HepG2 (cell line): ENCODE measurements around the gene STIP1. TPM values are rescaled to one million over a fixed set of nuclear protein-coding genes. Genes with fewer than 3 reads are reported as not detected.

Experiments
- ARNTL ChIP-seq: sonication (generic); formaldehyde crosslinking; IDR thresholded peaks from 2 replicates; pipeline ENCODE4 v1.4.0; 2020; ENCODE audit warnings: mild to moderate bottlenecking, missing genetic modification reagents
- CEBPB ChIP-seq: IDR thresholded peaks from 2 replicates; pipeline ENCODE4 v1.6.1; 2011; ENCODE audit warnings: low read depth, low read length, improper control_type of control experiment, borderline replicate concordance
- ELF3 ChIP-seq: IDR thresholded peaks from 2 replicates; pipeline ENCODE4 v1.6.1; 2016; ENCODE audit warnings: missing genetic modification reagents, missing compliant biosample characterization
- GABPB1 ChIP-seq: IDR thresholded peaks from 2 replicates; pipeline ENCODE4 v1.6.1; 2016; ENCODE audit warnings: mild to moderate bottlenecking, missing genetic modification reagents, moderate library complexity, missing compliant biosample characterization
- KLF12 ChIP-seq: sonication (generic); formaldehyde crosslinking; IDR thresholded peaks from 2 replicates; pipeline ENCODE4 v1.4.0; 2020; ENCODE audit warnings: missing genetic modification reagents, borderline replicate concordance
- MXI1 ChIP-seq: IDR thresholded peaks from 3 replicates; pipeline ENCODE4 v1.6.1; 2012; ENCODE audit warnings: low read depth, low read length, inconsistent platforms, borderline replicate concordance
- NFYB ChIP-seq: sonication (generic); formaldehyde crosslinking; IDR thresholded peaks from 2 replicates; pipeline ENCODE4 v1.4.0; 2020; ENCODE audit warnings: missing genetic modification reagents
- RFXAP ChIP-seq: sonication (generic); formaldehyde crosslinking; IDR thresholded peaks from 2 replicates; pipeline ENCODE4 v1.4.0; 2020; ENCODE audit warnings: missing genetic modification reagents, borderline replicate concordance
- SMAD9 ChIP-seq: sonication (generic); formaldehyde crosslinking; IDR thresholded peaks from 2 replicates; pipeline ENCODE4 v1.5.1; 2020; ENCODE audit warnings: mild to moderate bottlenecking, missing genetic modification reagents
- SRF ChIP-seq: IDR thresholded peaks from 2 replicates; pipeline ENCODE4 v1.6.1; 2011; ENCODE audit warnings: mild to moderate bottlenecking, low read depth, low read length, moderate library complexity
- TAF1 ChIP-seq: sonication (generic); formaldehyde crosslinking; IDR thresholded peaks from 2 replicates; pipeline ENCODE4 v1.4.0; 2020; ENCODE audit warnings: missing genetic modification reagents
- TEAD3 ChIP-seq: optimal IDR thresholded peaks from 2 replicates; pipeline ENCODE3; 2016; ENCODE audit warnings: borderline replicate concordance
- ZNF557 ChIP-seq: sonication (generic); formaldehyde crosslinking; IDR thresholded peaks from 2 replicates; pipeline ENCODE4 v1.4.0; 2020; ENCODE audit warnings: missing genetic modification reagents
- polyA plus RNA-seq, 8 experiments: library from polyadenylated mRNA; depleted of rRNA in 3 of 8; stranded (reverse) in 7 of 8; unstranded in 1 of 8; fragments of >200 nt; fragmentation: Illumina TruSeq in 4 of 8; extraction: Trizol in 4 of 8; gene quantifications; 2 replicates each; pipeline versions ENCODE4 v1.2.1 to v1.2.3, GENCODE V29; 2011 to 2016; ENCODE audit warnings: low read depth in 4 of 8, missing spikeins in 1 of 8, mixed read lengths in 1 of 8; ENCODE audit not compliant: insufficient read depth in 1 of 8
- total RNA-seq, 5 experiments: library from RNA; depleted of rRNA; stranded (reverse); fragments of >200 nt; fragmentation: Illumina TruSeq; extraction: Trizol; gene quantifications; 2 replicates each; pipeline ENCODE4 v1.2.3, GENCODE V29; 2016; ENCODE audit warnings: low read depth in 1 of 5
- TF ChIP-seq, protein P1 (sequence below): sonication (generic); formaldehyde crosslinking; IDR thresholded peaks from 2 replicates; pipeline ENCODE4 v1.4.0; 2020; ENCODE audit warnings: mild to moderate bottlenecking, missing genetic modification reagents
- TF ChIP-seq, protein P2 (sequence below): sonication (generic); formaldehyde crosslinking; conservative IDR thresholded peaks from 2 replicates; pipeline ENCODE4 v1.8.0; 2022; ENCODE audit warnings: low read depth, missing genetic modification reagents
- TF ChIP-seq, protein P3 (sequence below): sonication (generic); formaldehyde crosslinking; IDR thresholded peaks from 2 replicates; pipeline ENCODE4 v1.4.0; 2020; ENCODE audit warnings: mild to moderate bottlenecking, missing genetic modification reagents
- TF ChIP-seq, protein P4 (sequence below): IDR thresholded peaks from 2 replicates; pipeline ENCODE4 v1.6.1; 2016; ENCODE audit warnings: mild to moderate bottlenecking, missing biosample characterization, missing genetic modification reagents
- TF ChIP-seq, protein P5 (sequence below): sonication (generic); formaldehyde crosslinking; IDR thresholded peaks from 2 replicates; pipeline ENCODE4 v1.8.0; 2023; ENCODE audit warnings: mild to moderate bottlenecking, missing genetic modification reagents
- TF ChIP-seq, protein P6 (sequence below): sonication (generic); formaldehyde crosslinking; IDR thresholded peaks from 2 replicates; pipeline ENCODE4 v1.8.0; 2022; ENCODE audit warnings: mild to moderate bottlenecking, missing genetic modification reagents, moderate library complexity
- TF ChIP-seq, protein P7 (sequence below): sonication (generic); formaldehyde crosslinking; IDR thresholded peaks from 2 replicates; pipeline ENCODE4 v1.8.1; 2023; ENCODE audit warnings: mild to moderate bottlenecking, missing genetic modification reagents

The STIP1 gene
- total and polyA plus RNA-seq, 2 of the 13 experiments (the other 11 are each of a cell fraction or from before 2014, with no cell fraction given), result 81.1 to 217 TPM

DNA sequence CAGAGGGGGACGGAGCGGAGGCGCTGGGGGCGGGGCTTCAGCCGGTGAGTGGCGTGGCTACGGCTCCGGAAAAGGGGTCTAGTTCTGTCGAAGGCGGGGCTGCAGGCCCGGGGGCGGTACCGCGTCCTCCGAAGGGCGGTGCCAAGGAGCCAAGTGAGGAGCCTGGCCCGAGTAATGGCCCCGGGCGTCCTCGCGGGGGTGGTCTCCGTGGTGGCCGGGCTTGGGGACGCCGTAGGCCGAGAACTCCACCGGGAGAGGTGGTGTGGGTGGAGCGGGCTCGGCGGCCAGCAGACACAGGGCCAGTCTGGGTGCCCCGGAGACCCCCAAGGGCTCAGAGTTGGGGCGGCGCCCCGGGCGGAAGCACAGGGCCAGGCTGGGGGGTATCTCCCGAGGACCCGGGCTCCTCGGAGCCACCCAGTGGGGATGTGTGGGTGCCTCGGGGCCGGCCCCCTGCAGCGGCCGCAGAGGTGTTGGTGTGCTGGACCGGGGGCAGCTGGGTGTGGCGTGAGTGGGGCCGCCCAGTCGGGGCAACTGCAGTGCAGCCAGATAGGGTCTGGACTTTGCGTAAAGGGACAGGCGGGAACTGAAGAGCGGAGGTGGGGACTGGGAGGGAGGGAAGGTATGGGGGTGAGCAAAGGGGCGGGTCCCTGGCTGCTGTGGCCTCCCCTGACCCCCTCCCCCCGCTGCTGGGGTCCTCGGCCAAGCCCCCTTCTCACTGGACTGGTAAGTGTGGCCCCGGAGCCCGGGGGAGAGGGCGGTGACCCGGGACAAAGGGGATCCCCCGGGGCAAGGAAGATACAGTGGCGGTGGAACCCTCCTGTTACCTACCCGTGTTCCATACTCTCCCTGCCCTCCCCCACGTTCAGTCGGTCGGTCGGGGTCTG, 55.8 kb downstream of the STIP1 start (continued):
- TF ChIP-seq, protein P1, sequence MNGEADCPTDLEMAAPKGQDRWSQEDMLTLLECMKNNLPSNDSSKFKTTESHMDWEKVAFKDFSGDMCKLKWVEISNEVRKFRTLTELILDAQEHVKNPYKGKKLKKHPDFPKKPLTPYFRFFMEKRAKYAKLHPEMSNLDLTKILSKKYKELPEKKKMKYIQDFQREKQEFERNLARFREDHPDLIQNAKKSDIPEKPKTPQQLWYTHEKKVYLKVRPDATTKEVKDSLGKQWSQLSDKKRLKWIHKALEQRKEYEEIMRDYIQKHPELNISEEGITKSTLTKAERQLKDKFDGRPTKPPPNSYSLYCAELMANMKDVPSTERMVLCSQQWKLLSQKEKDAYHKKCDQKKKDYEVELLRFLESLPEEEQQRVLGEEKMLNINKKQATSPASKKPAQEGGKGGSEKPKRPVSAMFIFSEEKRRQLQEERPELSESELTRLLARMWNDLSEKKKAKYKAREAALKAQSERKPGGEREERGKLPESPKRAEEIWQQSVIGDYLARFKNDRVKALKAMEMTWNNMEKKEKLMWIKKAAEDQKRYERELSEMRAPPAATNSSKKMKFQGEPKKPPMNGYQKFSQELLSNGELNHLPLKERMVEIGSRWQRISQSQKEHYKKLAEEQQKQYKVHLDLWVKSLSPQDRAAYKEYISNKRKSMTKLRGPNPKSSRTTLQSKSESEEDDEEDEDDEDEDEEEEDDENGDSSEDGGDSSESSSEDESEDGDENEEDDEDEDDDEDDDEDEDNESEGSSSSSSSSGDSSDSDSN (CRISPR knock-in tag), result peak; percentile 63
- TF ChIP-seq ELF3 (CRISPR knock-in tag) (peak; percentile 9; the same call in 1 of the 2 replicates), ARNTL (CRISPR knock-in tag) (no peak), TEAD3 (CRISPR knock-in tag) (no peak), MXI1 (peak; percentile 27; the same call in 1 of the 3 replicates), SMAD9 (CRISPR knock-in tag) (no peak), CEBPB (no peak), TAF1 (peak; percentile 66), SRF (0 out of 2 replicates have a peak, but pooled peaks have one; percentile 13), KLF12 (CRISPR knock-in tag) (no peak), NFYB (peak; percentile 65), GABPB1 (CRISPR knock-in tag) (peak; percentile 50; the same call in 1 of the 2 replicates), RFXAP (no peak; the same call in 1 of the 2 replicates), ZNF557 (CRISPR knock-in tag) (no peak)
- TF ChIP-seq, protein P2, sequence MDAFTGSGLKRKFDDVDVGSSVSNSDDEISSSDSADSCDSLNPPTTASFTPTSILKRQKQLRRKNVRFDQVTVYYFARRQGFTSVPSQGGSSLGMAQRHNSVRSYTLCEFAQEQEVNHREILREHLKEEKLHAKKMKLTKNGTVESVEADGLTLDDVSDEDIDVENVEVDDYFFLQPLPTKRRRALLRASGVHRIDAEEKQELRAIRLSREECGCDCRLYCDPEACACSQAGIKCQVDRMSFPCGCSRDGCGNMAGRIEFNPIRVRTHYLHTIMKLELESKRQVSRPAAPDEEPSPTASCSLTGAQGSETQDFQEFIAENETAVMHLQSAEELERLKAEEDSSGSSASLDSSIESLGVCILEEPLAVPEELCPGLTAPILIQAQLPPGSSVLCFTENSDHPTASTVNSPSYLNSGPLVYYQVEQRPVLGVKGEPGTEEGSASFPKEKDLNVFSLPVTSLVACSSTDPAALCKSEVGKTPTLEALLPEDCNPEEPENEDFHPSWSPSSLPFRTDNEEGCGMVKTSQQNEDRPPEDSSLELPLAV, result no peak
- TF ChIP-seq, protein P3, sequence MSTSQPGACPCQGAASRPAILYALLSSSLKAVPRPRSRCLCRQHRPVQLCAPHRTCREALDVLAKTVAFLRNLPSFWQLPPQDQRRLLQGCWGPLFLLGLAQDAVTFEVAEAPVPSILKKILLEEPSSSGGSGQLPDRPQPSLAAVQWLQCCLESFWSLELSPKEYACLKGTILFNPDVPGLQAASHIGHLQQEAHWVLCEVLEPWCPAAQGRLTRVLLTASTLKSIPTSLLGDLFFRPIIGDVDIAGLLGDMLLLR (CRISPR knock-in tag), result peak; percentile 36
- TF ChIP-seq, protein P4, sequence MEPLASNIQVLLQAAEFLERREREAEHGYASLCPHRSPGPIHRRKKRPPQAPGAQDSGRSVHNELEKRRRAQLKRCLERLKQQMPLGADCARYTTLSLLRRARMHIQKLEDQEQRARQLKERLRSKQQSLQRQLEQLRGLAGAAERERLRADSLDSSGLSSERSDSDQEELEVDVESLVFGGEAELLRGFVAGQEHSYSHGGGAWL (CRISPR knock-in tag), result no peak; the same call in 1 of the 2 replicates
- TF ChIP-seq, protein P5, sequence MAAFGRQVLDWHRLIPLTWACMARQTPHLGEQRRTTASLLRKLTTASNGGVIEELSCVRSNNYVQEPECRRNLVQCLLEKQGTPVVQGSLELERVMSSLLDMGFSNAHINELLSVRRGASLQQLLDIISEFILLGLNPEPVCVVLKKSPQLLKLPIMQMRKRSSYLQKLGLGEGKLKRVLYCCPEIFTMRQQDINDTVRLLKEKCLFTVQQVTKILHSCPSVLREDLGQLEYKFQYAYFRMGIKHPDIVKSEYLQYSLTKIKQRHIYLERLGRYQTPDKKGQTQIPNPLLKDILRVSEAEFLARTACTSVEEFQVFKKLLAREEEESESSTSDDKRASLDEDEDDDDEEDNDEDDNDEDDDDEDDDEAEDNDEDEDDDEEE (CRISPR knock-in tag), result peak; percentile 41; the same call in 1 of the 2 replicates
- TF ChIP-seq, protein P6, sequence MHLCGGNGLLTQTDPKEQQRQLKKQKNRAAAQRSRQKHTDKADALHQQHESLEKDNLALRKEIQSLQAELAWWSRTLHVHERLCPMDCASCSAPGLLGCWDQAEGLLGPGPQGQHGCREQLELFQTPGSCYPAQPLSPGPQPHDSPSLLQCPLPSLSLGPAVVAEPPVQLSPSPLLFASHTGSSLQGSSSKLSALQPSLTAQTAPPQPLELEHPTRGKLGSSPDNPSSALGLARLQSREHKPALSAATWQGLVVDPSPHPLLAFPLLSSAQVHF (CRISPR knock-in tag), result peak; percentile 39; the same call in 1 of the 2 replicates
- TF ChIP-seq, protein P7, sequence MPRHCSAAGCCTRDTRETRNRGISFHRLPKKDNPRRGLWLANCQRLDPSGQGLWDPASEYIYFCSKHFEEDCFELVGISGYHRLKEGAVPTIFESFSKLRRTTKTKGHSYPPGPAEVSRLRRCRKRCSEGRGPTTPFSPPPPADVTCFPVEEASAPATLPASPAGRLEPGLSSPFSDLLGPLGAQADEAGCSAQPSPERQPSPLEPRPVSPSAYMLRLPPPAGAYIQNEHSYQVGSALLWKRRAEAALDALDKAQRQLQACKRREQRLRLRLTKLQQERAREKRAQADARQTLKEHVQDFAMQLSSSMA, result 0 out of 2 replicates have a peak, but pooled peaks have one; percentile 73
